Transverse colon (tissue), 4 donors: ENCODE results near the gene ACSL6.

ENCODE experiments used
- CTCF ChIP-seq, 5 experiments: fragments of 200-600 bp in 3 of 5; fragments of 450-650 bp in 2 of 5; sonication (generic) in 3 of 5; IDR thresholded peaks; 1 replicate in 2 of 5; 2 replicates in 3 of 5; pipeline ENCODE4 v1.5.1; 2016 to 2017; ENCODE audit warnings: antibody characterized with exemption in 5 of 5, inconsistent platforms in 3 of 5, mild to moderate bottlenecking in 2 of 5, moderate library complexity in 1 of 5
- POLR2AphosphoS5 ChIP-seq, 3 donors: sonication (generic); formaldehyde crosslinking; IDR thresholded peaks; one replicate each; pipeline ENCODE4 v1.6.1; 2016; ENCODE audit warnings: antibody characterized with exemption in 3 of 3

GRCh38 chr5:132020568-132021339 lies 9.3 kb upstream of the ACSL6 start:
- TF ChIP-seq CTCF (IDR thresholded peaks at IDR 0.05) (no peak), POLR2AphosphoS5 (IDR thresholded peaks at IDR 0.05) (no peak)
